ENCODE measurements around the gene GPC5.
"Not testable (repeated sequence)": the region's sequence is repeated elsewhere in the genome, so short reads cannot be mapped to it uniquely, and the experiment has no call there.

GPC5 gene

GRCh38 chr13:91896547-91896946 lies 498.1 kb downstream of the GPC5 start:
- no peak for DNase-seq

DNA sequence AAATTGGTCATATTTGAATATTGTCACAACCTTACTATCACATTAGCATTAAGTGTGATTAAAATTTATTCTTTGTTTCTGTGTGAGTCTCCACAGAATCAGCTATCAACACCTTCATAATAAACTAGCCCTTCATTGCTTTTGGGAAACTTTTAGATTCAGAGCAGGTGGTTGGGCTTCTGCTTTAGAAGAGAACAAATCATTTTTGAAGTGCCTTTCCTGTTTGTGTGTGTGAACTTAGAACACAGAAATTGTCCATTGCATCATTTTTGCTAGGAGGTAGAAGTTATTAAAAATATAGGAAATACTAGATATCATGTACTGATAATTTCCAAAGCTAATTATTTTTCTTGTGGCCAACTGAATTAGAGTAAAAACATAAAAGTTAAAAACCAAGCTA lies 500.6 kb downstream of the GPC5 start:
- DNase-seq: not testable (repeated sequence)

DNA sequence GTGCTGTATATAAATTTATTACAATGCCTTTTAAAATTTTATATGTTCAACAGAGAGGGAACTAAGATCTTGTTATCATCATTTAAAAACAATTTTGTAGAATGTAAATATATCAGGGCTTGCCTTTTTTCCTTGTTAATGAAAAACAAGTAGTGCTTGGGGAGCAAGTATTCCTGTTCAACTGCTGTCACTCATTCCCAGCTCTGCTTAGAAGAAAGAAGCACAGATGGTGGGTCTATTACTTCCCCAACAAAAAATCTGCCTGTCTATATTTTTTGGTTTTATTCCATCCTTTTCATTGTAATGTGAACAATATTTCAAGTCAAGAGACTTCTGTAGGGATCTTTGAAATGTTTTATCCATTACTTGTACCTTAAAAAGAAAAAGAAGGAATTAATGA lies 503.9 kb downstream of the GPC5 start:
- DNase-seq: no peak

DNA sequence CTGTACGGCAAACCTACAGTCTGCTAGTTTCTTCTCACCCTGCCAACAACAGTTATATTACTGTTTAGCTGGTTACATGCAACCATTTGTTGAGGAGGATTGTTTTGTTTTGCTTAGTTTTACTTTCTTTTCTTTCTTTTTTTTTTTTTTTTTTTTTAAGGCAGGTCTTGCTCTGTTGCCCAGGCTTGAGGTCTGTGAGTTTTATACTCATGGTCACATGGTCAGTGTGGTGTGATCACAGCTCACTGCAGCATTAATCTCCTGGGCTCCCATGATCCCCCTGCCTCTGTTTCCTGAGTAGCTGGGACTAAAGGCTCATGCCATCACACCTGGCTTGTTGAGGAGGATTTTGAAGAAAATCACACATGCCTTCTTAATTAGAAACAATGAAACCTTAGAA lies 505.6 kb downstream of the GPC5 start:
- no peak for DNase-seq

DNA sequence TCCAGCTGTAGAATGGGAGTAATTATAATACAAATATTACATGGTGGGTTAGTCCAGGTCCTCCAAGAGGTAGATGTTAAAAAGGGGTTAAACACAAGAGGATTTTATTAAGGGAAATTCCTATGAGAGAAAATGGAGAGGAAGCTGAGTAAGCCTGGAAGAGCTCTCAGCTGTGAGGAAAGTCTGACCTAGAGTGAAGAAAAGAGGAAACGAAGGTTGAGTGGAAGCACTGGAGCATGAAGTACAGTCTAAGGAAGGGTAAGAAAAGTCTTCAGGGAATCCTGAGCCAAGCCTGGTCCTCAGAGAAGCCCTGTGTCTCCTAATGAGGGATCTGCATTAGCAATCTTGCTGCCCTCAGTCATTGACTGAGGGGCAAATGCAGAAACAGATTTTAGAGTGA lies 506.2 kb downstream of the GPC5 start:
- peak; percentile 7 for DNase-seq

- no peak for DNase-seq
Observed at GRCh38 chr13:91907398-91907797, 509.0 kb downstream of the GPC5 start.

- no peak for DNase-seq
Observed at GRCh38 chr13:91909617-91910016, 511.2 kb downstream of the GPC5 start.

DNA sequence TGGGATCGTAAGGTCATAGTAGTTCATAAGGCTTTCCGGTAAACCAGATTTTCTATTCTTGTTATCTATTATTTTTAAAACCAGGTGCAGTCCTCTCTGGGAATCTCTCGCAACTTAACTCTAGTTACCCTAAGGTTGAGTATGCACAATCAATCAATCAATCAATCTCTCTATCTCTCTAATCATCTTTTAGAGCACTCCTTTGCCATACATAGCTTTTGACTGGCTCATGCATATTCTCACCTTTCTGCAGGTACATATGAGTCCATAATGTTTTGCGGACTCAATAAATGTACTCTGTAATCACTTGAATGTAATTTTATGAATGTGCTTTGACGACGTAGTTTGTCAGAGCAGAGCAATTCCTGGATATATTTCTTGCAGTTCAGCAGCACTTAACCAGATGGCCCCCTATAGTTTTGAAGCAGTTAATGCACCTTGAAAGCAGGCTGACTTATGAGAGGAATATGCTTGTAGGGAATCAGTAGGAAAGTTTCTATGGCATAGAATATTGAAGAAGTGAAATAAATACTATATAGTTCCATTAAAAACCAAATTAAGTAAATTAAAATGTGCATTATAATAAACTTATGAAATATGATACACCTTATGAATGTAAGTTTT lies 524.7 kb downstream of the GPC5 start:
- DNase-seq: no peak

DNA sequence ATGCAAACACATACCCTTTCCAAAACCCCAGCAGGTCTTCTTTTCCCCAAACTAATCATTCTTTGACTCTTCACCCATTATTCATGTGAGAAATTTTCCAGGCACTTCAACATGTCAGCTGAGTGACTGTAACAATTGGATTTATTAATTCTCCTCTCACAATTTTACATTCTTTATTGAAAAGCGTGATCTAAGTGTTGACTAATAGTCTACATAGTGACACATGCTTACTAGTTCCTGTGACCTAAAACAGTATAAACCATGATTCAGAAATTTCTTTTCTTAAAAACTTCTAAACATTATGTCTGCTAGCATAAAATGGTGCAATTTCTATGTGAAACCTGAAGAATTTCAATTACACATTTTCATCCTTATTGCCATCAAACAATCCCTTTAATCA lies 532.3 kb downstream of the GPC5 start:
- no peak for DNase-seq

GRCh38 chr13:91934354-91934753 lies 535.9 kb downstream of the GPC5 start:
- no peak for DNase-seq

GRCh38 chr13:91946498-91947070 lies 548.2 kb downstream of the GPC5 start:
- DNase-seq: peak; percentile 3

- DNase-seq: no peak
Observed at GRCh38 chr13:91948736-91949135, 550.3 kb downstream of the GPC5 start.

GRCh38 chr13:91950803-91951202 lies 552.4 kb downstream of the GPC5 start:
- no peak for DNase-seq

DNA sequence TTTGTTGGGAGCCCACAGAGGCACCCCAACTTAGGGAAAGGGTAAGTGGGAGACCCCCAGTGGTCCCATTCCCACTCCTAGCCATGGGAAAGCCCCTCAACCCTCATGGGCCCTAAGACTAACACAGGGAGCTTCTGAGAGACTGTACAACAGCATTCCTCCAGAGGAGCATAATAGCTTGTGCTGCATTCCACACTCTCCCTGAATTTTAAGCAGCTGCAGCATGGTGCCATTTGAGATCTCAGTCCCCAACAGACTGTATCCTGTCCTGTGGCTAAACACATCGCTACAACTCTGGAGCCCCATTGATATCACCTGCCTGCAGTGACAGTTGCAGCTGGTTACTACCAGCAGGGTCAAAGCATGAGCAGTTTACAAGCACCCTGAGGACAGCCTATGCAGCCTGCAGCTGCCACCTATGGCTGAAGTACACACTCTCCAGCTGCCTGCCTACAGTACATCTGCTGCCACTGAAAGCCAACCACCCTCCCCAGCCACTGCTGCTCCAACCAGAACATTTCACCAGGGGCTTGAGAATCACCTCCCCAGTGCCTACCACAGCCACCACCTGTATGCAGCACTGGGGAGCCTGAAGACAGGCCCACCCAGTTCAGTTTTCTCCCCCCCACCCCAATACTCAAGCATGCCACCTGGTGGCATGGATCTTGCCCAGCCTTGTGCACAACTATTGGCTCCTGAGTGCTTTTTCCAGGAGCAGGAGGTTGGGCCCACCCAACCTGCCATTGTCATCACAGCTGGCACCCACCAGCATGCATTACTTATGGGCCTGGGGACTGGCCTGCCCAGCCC lies 557.3 kb downstream of the GPC5 start:
- DNase-seq: no peak

GRCh38 chr13:91960947-91961346 lies 562.5 kb downstream of the GPC5 start:
- DNase-seq: no peak

DNA sequence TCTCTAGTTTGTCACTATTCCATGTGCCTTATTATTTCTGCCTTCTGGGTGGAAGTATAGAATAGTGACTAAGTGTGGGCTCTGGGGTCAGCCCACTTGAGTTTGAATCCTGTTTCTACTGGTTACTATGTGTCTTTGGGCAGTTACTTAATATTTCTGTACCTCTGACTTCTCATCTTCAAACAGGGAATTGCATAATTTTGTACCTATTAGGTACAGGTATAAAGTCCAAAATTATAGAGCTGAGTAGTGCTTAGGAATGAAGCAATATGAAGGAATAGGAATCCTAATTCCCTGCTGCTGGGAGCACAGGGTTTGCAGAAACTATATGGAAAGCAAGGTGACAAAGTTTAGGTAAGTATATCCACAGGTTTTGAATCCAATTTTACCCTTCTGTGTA lies 564.5 kb downstream of the GPC5 start:
- DNase-seq: no peak

DNA sequence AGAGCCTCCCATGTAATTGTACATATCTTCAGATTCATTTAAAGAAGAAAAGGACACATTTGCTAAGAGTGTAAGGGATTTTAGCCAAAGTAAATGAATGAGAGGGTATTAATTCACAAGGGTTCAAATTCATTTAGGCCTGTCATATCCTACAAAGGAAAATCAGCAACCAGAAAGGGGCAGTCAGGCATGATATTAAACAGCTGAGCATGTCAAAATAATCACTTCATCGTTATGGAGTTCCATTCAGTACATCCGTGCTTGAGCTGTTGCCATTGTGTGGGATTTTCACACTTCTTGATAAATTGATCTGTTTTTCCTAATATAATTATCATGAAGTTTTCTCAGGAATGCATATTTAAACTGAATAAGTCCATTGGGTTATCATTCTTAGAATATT lies 567.1 kb downstream of the GPC5 start:
- no peak for DNase-seq

DNA sequence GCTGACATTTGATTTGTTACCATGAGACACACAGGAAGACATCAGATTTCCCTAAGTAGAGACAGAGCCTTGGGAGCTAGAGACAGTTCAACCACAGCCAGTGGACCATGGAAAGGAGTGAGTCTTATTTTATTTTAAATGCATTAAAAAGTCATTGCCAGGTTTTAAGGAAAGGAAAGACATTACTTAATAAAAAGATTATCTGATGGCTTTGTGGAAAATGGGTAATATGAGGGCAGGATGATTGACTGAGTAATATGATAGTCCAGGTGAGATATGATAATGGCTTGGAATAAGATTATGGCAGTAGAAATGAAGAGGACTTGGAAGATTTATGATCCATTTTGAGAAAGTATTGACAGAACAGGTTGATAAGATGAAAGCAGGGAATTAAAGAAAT lies 580.1 kb downstream of the GPC5 start:
- no peak for DNase-seq

DNA sequence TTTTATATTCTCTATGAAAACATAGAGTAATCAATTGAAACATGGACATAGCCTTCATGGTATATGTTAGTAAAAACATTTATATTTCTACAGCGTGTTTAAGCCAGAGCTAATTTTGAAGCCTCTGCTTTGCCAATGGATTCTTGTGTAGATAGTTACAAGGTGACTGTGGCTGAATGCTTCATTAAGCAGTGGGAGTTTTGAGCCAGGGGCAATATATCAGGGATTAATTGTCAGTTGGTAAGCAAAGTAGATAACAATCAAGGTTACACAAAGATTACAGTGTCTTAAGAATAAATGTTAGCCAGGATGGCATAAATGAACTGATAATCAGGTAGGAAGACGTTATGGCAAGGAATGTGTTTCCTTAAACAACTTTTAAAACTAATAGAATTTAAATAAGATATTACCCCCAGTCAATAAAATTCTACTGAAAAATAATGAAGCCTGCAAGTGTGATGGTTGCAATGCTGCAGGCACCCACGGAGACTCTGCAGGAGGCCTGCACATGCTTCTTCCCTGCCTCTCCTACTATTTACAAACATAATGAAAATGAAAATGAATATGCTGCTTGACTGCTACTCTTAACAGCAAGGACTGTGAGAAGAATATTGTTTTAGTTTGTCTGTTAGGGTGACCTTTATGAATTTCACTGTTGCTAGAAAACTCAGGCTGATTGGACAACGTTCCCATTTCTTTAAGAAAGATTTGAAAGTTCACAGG lies 588.5 kb downstream of the GPC5 start:
- DNase-seq: no peak

DNA sequence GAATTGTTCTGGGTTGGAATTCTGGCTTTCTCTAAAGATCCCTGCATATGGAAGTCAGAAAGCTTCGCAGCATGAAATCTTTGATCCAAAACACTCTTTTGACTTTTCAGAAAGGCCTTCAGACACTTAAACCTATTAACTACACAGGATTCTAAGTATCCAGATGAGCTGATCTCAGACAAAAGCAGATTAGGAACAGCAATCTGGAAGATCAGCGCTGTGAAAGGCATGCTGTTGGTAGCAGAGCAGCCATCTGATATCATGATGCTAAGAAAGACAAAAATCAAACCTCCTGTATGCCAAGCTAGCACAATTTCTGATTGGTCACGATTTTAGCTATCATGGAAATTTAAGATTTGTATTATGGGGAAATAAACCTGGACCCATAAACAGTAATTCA lies 589.9 kb downstream of the GPC5 start:
- no peak for DNase-seq

GRCh38 chr13:92012787-92013186 lies 614.4 kb downstream of the GPC5 start:
- no peak for DNase-seq

- DNase-seq: no peak
Observed at GRCh38 chr13:92017737-92018136, 619.3 kb downstream of the GPC5 start.

DNA sequence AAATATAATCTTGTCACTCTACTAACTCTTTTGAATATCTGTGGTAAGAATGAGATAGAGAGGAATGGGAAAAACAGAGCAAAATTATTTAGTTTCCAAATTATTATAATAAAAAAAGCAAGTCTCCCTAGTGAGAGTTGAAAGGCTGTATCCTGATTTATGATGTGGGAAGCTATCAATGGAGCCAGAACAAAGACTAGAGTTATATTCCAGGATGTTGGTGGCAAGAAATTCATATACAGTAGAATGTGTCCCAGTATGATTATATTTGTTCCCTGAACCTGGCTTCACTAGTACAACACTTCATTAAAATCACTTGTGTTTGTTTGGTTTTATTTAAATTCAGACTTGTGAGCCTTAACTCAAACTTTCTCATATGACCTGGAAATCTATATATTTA lies 630.3 kb downstream of the GPC5 start:
- DNase-seq: no peak

- DNase-seq: no peak
Observed at GRCh38 chr13:92029641-92030040, 631.2 kb downstream of the GPC5 start.

Measured in NCI-H226 (cell line).